Measurements from ENCODE around the gene PPP2R5D. TPM values are rescaled to one million over a fixed set of nuclear protein-coding genes. Genes with fewer than 3 reads are reported as not detected.
"Not testable (repeated sequence)": the region's sequence is repeated elsewhere in the genome, so short reads cannot be mapped to it uniquely, and the experiment has no call there.

PPP2R5D gene
- total RNA-seq, 4 donors from 2014 or later, result 35.1 to 51.9 (median 41.6) TPM

DNA sequence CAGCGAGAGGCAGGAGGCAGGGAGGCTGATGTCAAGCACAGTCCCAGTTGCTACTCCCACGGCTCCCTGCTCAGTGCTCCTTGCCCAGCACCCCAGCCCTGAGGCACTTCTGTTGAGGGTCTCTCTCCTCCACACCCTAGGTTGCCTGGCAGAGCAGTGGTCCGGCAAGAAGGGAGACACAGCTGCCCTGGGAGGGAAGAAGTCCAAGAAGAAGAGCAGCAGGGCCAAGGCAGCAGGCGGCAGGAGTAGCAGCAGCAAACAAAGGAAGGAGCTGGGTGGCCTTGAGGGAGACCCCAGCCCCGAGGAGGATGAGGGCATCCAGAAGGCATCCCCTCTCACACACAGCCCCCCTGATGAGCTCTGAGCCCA, 46.0 kb upstream of the PPP2R5D start:
- DNase-seq (ENCODE audit: low spot score in 2 of 2), result no peak
- peaks cover 8% of the 10 kb centered on the region for H3K4me1 ChIP-seq
- H3K4me3 ChIP-seq, result no peak overlapping the region
- H3K27me3 ChIP-seq, result no peaks in the 10 kb centered on the region
- H3K27ac ChIP-seq, result no peak overlapping the region
- WGBS, result 92% methylated on average over 4 of the region's 5 CpGs
- no peaks in the 10 kb centered on the region for H3K9me3 ChIP-seq
- H3K36me3 ChIP-seq, result peaks cover 78% of the 10 kb centered on the region
- TF ChIP-seq EP300 (IDR thresholded peaks at IDR 0.05), result no peak
- TF ChIP-seq POLR2A (IDR thresholded peaks at IDR 0.05), result no peak
- TF ChIP-seq, protein P1, sequence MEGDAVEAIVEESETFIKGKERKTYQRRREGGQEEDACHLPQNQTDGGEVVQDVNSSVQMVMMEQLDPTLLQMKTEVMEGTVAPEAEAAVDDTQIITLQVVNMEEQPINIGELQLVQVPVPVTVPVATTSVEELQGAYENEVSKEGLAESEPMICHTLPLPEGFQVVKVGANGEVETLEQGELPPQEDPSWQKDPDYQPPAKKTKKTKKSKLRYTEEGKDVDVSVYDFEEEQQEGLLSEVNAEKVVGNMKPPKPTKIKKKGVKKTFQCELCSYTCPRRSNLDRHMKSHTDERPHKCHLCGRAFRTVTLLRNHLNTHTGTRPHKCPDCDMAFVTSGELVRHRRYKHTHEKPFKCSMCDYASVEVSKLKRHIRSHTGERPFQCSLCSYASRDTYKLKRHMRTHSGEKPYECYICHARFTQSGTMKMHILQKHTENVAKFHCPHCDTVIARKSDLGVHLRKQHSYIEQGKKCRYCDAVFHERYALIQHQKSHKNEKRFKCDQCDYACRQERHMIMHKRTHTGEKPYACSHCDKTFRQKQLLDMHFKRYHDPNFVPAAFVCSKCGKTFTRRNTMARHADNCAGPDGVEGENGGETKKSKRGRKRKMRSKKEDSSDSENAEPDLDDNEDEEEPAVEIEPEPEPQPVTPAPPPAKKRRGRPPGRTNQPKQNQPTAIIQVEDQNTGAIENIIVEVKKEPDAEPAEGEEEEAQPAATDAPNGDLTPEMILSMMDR (IDR thresholded peaks at IDR 0.05), result no peak
- TF ChIP-seq POLR2AphosphoS5 (IDR thresholded peaks at IDR 0.05), result no peak

DNA sequence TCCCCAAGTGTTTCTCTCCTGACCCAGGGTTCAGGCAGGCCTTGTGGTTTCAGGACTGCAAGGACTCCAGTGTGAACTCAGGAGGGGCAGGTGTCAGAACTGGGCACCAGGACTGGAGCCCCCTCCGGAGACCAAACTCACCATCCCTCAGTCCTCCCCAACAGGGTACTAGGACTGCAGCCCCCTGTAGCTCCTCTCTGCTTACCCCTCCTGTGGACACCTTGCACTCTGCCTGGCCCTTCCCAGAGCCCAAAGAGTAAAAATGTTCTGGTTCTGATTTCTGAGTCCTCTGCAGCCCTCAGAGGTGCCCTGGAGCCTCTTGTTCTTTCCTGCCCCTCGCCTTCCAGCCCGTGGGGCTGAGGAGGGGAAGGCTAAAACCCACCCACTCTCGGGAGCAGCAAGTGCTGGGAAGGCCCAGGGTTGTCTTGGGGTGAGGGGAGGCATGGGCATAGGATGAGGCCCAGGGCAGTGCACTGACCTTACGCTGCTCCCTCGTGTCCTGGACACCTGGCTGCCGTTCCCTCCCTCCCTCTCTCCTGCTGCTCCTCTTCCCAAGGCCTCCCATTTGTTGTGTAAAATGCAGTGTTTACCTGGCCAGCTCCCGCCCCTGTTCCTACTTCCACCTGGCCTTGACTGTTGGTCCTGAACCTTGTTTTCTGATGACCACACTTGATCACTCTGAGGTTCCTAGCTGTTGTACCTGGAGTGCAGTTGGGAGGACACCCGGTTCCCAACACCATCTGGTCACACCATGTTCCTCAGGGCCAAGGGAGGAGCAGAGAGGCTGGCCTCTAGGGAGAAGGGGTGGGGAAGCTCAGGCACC, 45.2 kb upstream of the PPP2R5D start:
- 77% methylated on average over 9 of the region's 9 CpGs for WGBS
- peaks cover 83% of the 10 kb centered on the region for H3K36me3 ChIP-seq
- no peaks in the 10 kb centered on the region for H3K27me3 ChIP-seq
- TF ChIP-seq POLR2AphosphoS5 (IDR thresholded peaks at IDR 0.05) (no peak), EP300 (IDR thresholded peaks at IDR 0.05) (no peak), POLR2A (IDR thresholded peaks at IDR 0.05) (no peak)
- TF ChIP-seq, protein P1 (IDR thresholded peaks at IDR 0.05), result no peak
- no peaks in the 10 kb centered on the region for H3K9me3 ChIP-seq
- H3K4me1 ChIP-seq, result peaks cover under 1% of the 10 kb centered on the region
- DNase-seq (ENCODE audit: low spot score in 2 of 2), result no peak
- H3K4me3 ChIP-seq, result no peak overlapping the region
- no peak overlapping the region for H3K27ac ChIP-seq

DNA sequence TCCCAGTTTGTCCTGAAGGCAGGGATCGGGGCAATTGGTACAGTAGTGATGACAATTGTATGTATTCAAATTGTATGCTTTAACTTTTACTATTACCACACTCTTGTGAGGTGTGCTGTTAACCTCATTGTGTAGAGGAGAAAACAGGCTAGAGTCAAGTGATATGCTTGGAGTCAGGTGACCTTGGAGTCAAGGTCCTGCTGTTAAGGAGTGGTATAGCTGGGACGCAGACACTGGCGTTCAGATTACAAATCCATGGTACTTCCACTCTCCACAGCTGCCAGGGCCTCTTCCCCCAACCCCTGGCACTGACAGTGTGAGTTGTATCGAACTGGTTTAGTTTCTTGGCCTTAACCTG, 44.6 kb upstream of the PPP2R5D start:
- H3K4me1 ChIP-seq, result no peaks in the 10 kb centered on the region
- no peak overlapping the region for H3K4me3 ChIP-seq
- no peaks in the 10 kb centered on the region for H3K9me3 ChIP-seq
- TF ChIP-seq POLR2A (IDR thresholded peaks at IDR 0.05) (no peak), POLR2AphosphoS5 (IDR thresholded peaks at IDR 0.05) (no peak), EP300 (IDR thresholded peaks at IDR 0.05) (no peak)
- TF ChIP-seq, protein P1 (IDR thresholded peaks at IDR 0.05), result no peak
- no peak overlapping the region for H3K27ac ChIP-seq
- 80% methylated on average over 4 of the region's 4 CpGs for WGBS
- no peak for DNase-seq (ENCODE audit: low spot score in 2 of 2)
- peaks cover 80% of the 10 kb centered on the region for H3K36me3 ChIP-seq
- no peaks in the 10 kb centered on the region for H3K27me3 ChIP-seq

DNA sequence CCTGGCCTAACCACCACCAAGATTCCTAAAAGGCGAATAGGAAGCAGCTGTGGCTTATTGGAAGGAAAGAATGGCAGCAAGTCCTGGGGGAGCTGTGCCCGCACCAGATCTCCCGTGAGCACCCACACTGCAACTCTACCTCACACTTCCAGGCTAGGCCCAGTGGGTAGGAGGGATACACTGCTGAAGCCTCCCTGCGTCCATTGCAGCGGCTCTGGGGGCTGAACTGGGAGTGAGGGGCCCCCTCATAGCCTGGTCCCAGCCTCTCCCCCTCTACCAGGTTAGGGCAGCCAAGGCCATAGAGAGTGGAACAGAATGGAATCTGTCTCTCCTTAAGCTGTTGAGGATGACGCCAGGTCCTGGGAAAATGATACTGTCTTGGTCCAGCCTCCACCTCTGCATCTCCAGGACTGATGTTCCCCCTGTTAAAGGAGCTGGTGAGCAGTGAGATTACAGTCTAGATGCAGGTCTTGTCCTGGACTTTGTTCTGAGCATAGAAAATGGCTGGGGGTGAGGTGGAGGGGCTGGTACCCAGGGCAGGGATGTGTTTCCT, 43.8 kb upstream of the PPP2R5D start:
- Histone ChIP-seq H3K4me1 (no peaks in the 10 kb centered on the region), H3K4me3 (no peak overlapping the region), H3K27me3 (no peaks in the 10 kb centered on the region), H3K27ac (no peak overlapping the region), H3K9me3 (no peaks in the 10 kb centered on the region), H3K36me3 (peaks cover 74% of the 10 kb centered on the region)
- no peak for DNase-seq (ENCODE audit: low spot score in 2 of 2)
- TF ChIP-seq POLR2A (IDR thresholded peaks at IDR 0.05) (no peak), EP300 (IDR thresholded peaks at IDR 0.05) (no peak), POLR2AphosphoS5 (IDR thresholded peaks at IDR 0.05) (no peak)
- TF ChIP-seq, protein P1 (IDR thresholded peaks at IDR 0.05), result no peak
- 93% methylated on average over 6 of the region's 6 CpGs for WGBS

DNA sequence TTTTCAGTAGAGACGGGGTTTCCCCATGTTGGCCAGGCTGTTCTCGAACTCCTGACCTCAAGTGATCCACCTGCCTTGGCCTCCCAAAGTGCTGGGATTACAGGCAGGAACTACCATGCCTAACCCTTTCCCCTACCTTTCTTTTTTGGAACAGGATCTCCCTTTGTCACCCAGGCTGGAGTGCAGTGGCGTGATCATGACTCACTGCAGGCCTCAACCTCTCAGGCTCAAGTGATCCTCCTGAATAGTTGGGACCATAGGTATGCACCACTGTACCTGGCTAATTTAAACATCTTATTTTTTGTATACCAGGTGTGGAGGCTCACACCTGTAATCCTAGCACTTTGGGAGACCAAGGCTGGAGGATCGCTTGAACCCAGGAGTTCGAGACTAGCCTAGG, 43.0 kb upstream of the PPP2R5D start:
- H3K36me3 ChIP-seq, result peaks cover 66% of the 10 kb centered on the region
- not testable (repeated sequence) for H3K27me3 ChIP-seq

More for the DNA sequence above, 43.0 kb upstream of the PPP2R5D start:
- not testable (repeated sequence) for H3K27ac ChIP-seq; H3K9me3 ChIP-seq; DNase-seq (ENCODE audit: low spot score in 2 of 2); H3K4me1 ChIP-seq; H3K4me3 ChIP-seq
- 98% methylated on average over 5 of the region's 5 CpGs for WGBS
